OCI-LY7 (cell line): ENCODE data around the gene TCFL5. TPM values are rescaled to one million over a fixed set of nuclear protein-coding genes. Genes with fewer than 3 reads are reported as not detected.

ENCODE experiments used
- BruUV-seq: library from RNA; stranded (reverse); fragments of 400-500 nt; replicated peaks from 2 replicates; lab custom pipeline; 2021; lab: Mats Ljungman, UMichigan
- CTCF ChIA-PET: fragments of 300-600 bp; sonication (Branson Sonifier 250); formaldehyde crosslinking; loops from one replicate; lab custom pipeline; 2022; ENCODE audit warnings: antibody characterized with exemption; ENCODE audit not compliant: unreplicated experiment; lab: Charles Lee
- POLR2A ChIA-PET: fragments of 300-600 bp; sonication (Branson Sonifier 250); formaldehyde crosslinking; loops from one replicate; lab custom pipeline; 2022; ENCODE audit warnings: antibody characterized with exemption; lab: Charles Lee
- DNase-seq: peaks from one replicate; pipeline ENCODE4 v3.0.0-alpha.2; 2015; ENCODE audit warnings: low spot score
- H2AFZ ChIP-seq: fragments of 200-600 bp; sonication (generic), shearing (Covaris generic); 2 replicates; pipeline ENCODE4 v1.6.1; 2014; ENCODE audit warnings: mild to moderate bottlenecking, antibody characterized with exemption, low read length, moderate library complexity
- H3K27ac ChIP-seq: fragments of 200-600 bp; sonication (generic); 2 replicates; pipeline ENCODE4 v1.5.1; 2014; ENCODE audit warnings: mixed run types, low read depth, mild to moderate bottlenecking, moderate library complexity, low read length, inconsistent platforms; ENCODE audit not compliant: poor library complexity, severe bottlenecking
- H3K36me3 ChIP-seq: fragments of 200-600 bp; sonication (generic); 2 replicates; pipeline ENCODE4 v1.6.1; 2014; ENCODE audit warnings: mild to moderate bottlenecking, antibody characterized with exemption, low read length, moderate library complexity, mixed read lengths; ENCODE audit not compliant: insufficient read depth
- H3K4me1 ChIP-seq: fragments of 200-600 bp; sonication (generic); 2 replicates; pipeline ENCODE4 v1.5.1; 2014; ENCODE audit warnings: mild to moderate bottlenecking, low read length; ENCODE audit not compliant: insufficient read depth, poor library complexity, severe bottlenecking
- H3K4me2 ChIP-seq: fragments of 200-600 bp; sonication (generic); 2 replicates; pipeline ENCODE4 v1.6.1; 2014; ENCODE audit warnings: mild to moderate bottlenecking, low read length
- H3K4me3 ChIP-seq: fragments of 200-600 bp; sonication (generic); 2 replicates; pipeline ENCODE4 v1.5.1; 2014; ENCODE audit warnings: mild to moderate bottlenecking, low read depth, low read length; ENCODE audit not compliant: poor library complexity, severe bottlenecking
- H3K79me2 ChIP-seq: fragments of 200-600 bp; sonication (generic); 2 replicates; pipeline ENCODE4 v1.6.1; 2016; ENCODE audit warnings: low read depth, mild to moderate bottlenecking, low read length, moderate library complexity, mixed read lengths; ENCODE audit not compliant: insufficient read depth
- H3K9me2 ChIP-seq: fragments of 200-600 bp; sonication (generic); 2 replicates; pipeline ENCODE4 v1.6.1; 2016; ENCODE audit warnings: mild to moderate bottlenecking, low read length, mixed read lengths; ENCODE audit not compliant: insufficient read depth
- H3K9me3 ChIP-seq: fragments of 200-600 bp; sonication (generic); 2 replicates; pipeline ENCODE4 v1.6.1; 2014; ENCODE audit warnings: mild to moderate bottlenecking, mixed run types, low read length, mixed read lengths
- H4K20me1 ChIP-seq: fragments of 200-600 bp; sonication (generic); 2 replicates; pipeline ENCODE4 v1.6.1; 2014; ENCODE audit warnings: mild to moderate bottlenecking, antibody characterized with exemption, low read length, moderate library complexity, mixed read lengths; ENCODE audit not compliant: insufficient read depth
- EZH2phosphoT487 ChIP-seq: fragments of 200-600 bp; sonication (generic); IDR thresholded peaks from 2 replicates; pipeline ENCODE4 v1.6.1; 2018; ENCODE audit warnings: low read depth, borderline replicate concordance, mild to moderate bottlenecking, mixed run types, antibody characterized with exemption, low read length, moderate library complexity, mixed read lengths
- intact Hi-C: fragments of 100-400 bp; cut with micrococcal nuclease; formaldehyde crosslinking; loops from one replicate; pipeline ENCODE4 v1.10.0; 2022; ENCODE audit not compliant: unreplicated experiment
- total RNA-seq, 2 experiments: library from RNA; depleted of rRNA in 1 of 2; stranded (reverse); fragments of >200 nt in 1 of 2; shearing (Covaris generic) in 1 of 2; gene quantifications; 2 replicates each; pipeline ENCODE4 v1.2.3, GENCODE V29; 2014 to 2022
- TF ChIP-seq, protein P1 (sequence below): fragments of 200-600 bp; sonication (generic); conservative IDR thresholded peaks from 2 replicates; pipeline ENCODE4 v1.5.1; 2014; ENCODE audit warnings: mild to moderate bottlenecking, antibody characterized with exemption, low read length, moderate library complexity, mixed read lengths

Gene TCFL5
- total RNA-seq, 2 experiments from 2014 or later: 8.7 to 9.5 TPM

GRCh38 chr20:62809530-62810428 lies 51.8 kb downstream of the TCFL5 start:
- Histone ChIP-seq H2AFZ (no peak overlapping the region), H3K9me2 (no peaks in the 10 kb centered on the region), H3K4me2 (no peak overlapping the region), H3K9me3 (no peaks in the 10 kb centered on the region), H4K20me1 (no peaks in the 10 kb centered on the region), H3K36me3 (peaks cover 72% of the 10 kb centered on the region), H3K4me1 (peaks cover 25% of the 10 kb centered on the region), H3K4me3 (no peak overlapping the region), H3K27ac (no peak overlapping the region), H3K79me2 (peaks cover 24% of the 10 kb centered on the region)
- DNase-seq: no peak
- ChIA-PET CTCF (no interaction called here), POLR2A (no interaction called here)
- TF ChIP-seq, protein P1, sequence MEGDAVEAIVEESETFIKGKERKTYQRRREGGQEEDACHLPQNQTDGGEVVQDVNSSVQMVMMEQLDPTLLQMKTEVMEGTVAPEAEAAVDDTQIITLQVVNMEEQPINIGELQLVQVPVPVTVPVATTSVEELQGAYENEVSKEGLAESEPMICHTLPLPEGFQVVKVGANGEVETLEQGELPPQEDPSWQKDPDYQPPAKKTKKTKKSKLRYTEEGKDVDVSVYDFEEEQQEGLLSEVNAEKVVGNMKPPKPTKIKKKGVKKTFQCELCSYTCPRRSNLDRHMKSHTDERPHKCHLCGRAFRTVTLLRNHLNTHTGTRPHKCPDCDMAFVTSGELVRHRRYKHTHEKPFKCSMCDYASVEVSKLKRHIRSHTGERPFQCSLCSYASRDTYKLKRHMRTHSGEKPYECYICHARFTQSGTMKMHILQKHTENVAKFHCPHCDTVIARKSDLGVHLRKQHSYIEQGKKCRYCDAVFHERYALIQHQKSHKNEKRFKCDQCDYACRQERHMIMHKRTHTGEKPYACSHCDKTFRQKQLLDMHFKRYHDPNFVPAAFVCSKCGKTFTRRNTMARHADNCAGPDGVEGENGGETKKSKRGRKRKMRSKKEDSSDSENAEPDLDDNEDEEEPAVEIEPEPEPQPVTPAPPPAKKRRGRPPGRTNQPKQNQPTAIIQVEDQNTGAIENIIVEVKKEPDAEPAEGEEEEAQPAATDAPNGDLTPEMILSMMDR: no peak
- TF ChIP-seq EZH2phosphoT487: no peak
- BruUV-seq: no TSS peak
- intact Hi-C loops: no loop called here

DNA sequence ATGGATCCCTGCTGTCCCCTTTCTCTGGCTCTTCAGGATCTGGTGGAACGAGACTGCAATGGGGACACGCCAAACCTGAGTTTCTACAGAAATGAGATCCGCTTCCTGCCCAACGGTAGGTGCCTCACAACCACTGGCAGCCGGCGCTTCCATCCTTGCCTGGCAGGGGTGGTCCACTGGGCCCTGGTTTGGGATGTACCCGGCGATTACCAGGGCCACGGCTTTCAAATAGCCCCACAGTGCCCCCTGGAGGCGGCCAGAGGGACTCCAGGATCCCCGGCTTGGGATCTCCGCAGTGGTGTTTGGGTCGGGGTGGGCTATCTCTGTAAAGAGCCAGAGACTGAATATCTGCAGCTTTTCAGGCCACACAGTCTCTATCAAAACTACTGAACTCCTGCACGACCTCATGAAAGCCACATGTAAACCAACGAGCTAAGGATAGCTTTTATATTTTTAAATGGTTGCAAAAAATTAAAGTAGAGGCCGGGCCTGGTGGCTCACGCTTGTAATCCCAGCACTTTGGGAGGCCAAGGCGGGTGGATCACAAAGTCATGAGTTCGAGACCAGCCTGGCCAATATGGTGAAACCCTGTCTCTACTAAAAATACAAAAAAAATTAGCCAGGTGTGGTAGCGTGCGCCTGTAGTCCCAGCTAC lies 53.3 kb downstream of the TCFL5 start:
- intact Hi-C loops: no loop called here
- Histone ChIP-seq H3K27ac (no peak overlapping the region), H3K79me2 (peaks cover 24% of the 10 kb centered on the region), H2AFZ (no peak overlapping the region), H3K9me3 (no peaks in the 10 kb centered on the region), H3K4me2 (peak overlapping the region; percentile 8), H3K36me3 (peaks cover 64% of the 10 kb centered on the region), H3K4me1 (peaks cover 35% of the 10 kb centered on the region), H3K4me3 (no peak overlapping the region), H4K20me1 (no peaks in the 10 kb centered on the region), H3K9me2 (no peaks in the 10 kb centered on the region)
- TF ChIP-seq EZH2phosphoT487: no peak
- TF ChIP-seq, protein P1: peak; percentile 94
- ChIA-PET POLR2A (interaction anchor here (1.3 kb wide), 1 partner anchor 12 kb away, joined by 3 read pairs; the partner anchor contains the start of gene MRGBP), CTCF (interaction anchor here (0.5 to 0.6 kb wide), 2 partner anchors 25 to 178 kb away, joined by 3 to 4 read pairs; no protein-coding TSS in a partner anchor)
- BruUV-seq: no TSS peak
- peak; percentile 70 for DNase-seq
